H1 (cell line): ENCODE results near the gene ADGRG2. TPM values are rescaled to one million over a fixed set of nuclear protein-coding genes. Genes with fewer than 3 reads are reported as not detected.

Experiments used
- ATF3 ChIP-seq: IDR thresholded peaks from 2 replicates; pipeline ENCODE4 v1.6.1; 2011; ENCODE audit warnings: low read depth, mild to moderate bottlenecking, low read length; ENCODE audit not compliant: insufficient read depth
- BACH1 ChIP-seq: IDR thresholded peaks from 2 replicates; pipeline ENCODE4 v1.6.1; 2012; ENCODE audit warnings: low read length, improper control_type of control experiment
- BCL11A ChIP-seq, 2 experiments: IDR thresholded peaks; one replicate each; pipeline ENCODE4 v1.6.1; 2011; ENCODE audit warnings: low read depth in 2 of 2, low read length in 2 of 2, mild to moderate bottlenecking in 2 of 2
- CREB1 ChIP-seq: IDR thresholded peaks from 2 replicates; pipeline ENCODE4 v1.6.1; 2012; ENCODE audit warnings: inconsistent platforms
- E2F6 ChIP-seq: IDR thresholded peaks from 2 replicates; pipeline ENCODE4 v1.6.1; 2012; ENCODE audit warnings: inconsistent platforms
- HDAC6 ChIP-seq: IDR thresholded peaks from one replicate; pipeline ENCODE4 v1.7.1; 2012; ENCODE audit warnings: low read depth, mild to moderate bottlenecking, inconsistent platforms, low read length, moderate library complexity
- KDM5A ChIP-seq: fragments of 200-600 bp; IDR thresholded peaks from 2 replicates; pipeline ENCODE4 v1.7.1; 2012; ENCODE audit warnings: mild to moderate bottlenecking, low read length, inconsistent platforms, mixed read lengths
- SP4 ChIP-seq: IDR thresholded peaks from 2 replicates; pipeline ENCODE4 v1.6.1; 2012; ENCODE audit warnings: low read length, inconsistent platforms
- TAF7 ChIP-seq: optimal IDR thresholded peaks from 2 replicates; pipeline ENCODE3; 2011; ENCODE audit warnings: low read depth, mild to moderate bottlenecking, inconsistent platforms, low read length, moderate library complexity, borderline replicate concordance
- TCF12 ChIP-seq: IDR thresholded peaks from 2 replicates; pipeline ENCODE4 v1.6.1; 2011; ENCODE audit warnings: low read depth, mild to moderate bottlenecking, low read length
- polyA plus RNA-seq, 7 experiments: library from polyadenylated mRNA; depleted of rRNA in 3 of 7; stranded (reverse) in 5 of 7; unstranded in 2 of 7; fragments of >200 nt in 5 of 7; fragments of 200-250 nt in 2 of 7; gene quantifications; 1 replicate in 5 of 7; 2 replicates in 1 of 7; 4 replicates in 1 of 7; pipeline versions ENCODE4 v1.2.1 to v1.2.3, GENCODE V29; 2011 to 2013; ENCODE audit warnings: missing spikeins in 2 of 7, mixed read lengths in 2 of 7
- total RNA-seq: library from RNA; stranded (reverse); fragmentation: NEBNext Ultra II Directional; extraction: Animal tissue kit (Norgen Biotek cat#: 25700); gene quantifications from 2 replicates; pipeline ENCODE4 v1.2.1, GENCODE V29; 2021

The ADGRG2 gene
- total and polyA plus RNA-seq, 2 of the 8 experiments (the other 6 are each of a cell fraction or from before 2014, with no cell fraction given) = 8.9 to 13.3 TPM

- TF ChIP-seq ATF3 (no peak), BCL11A (IDR thresholded peaks at IDR 0.05; ENCODE audit: low read depth in 2 of 2, low read length in 2 of 2) (no peak), HDAC6 (no peak), TAF7 (no peak), TCF12 (no peak), BACH1 (no peak), SP4 (no peak), CREB1 (no peak), KDM5A (no peak), E2F6 (no peak)
- TF ChIP-seq, all 59 proteins: peak for 0
These were observed 150.8 kb downstream of the ADGRG2 start (continued) for GRCh38 chrX:18971506-18971905.
